Measurements from ENCODE around the gene P3H2.
"Not testable (repeated sequence)": the region's sequence is repeated elsewhere in the genome, so short reads cannot be mapped to it uniquely, and the experiment has no call there.

Gene P3H2

GRCh38 chr3:190079173-190079572 is 41.5 kb downstream of the P3H2 start:
- not testable (repeated sequence) for H3K4me3 ChIP-seq (ENCODE audit: low read depth, low read length); H3K36me3 ChIP-seq (ENCODE audit: control insufficient read depth, insufficient read depth, low read length); H3K9me3 ChIP-seq (ENCODE audit: control insufficient read depth, insufficient read depth, low read length); H3K27me3 ChIP-seq (ENCODE audit: control insufficient read depth, insufficient read depth, low read length); H3K9ac ChIP-seq (ENCODE audit: low read depth, low read length); H3K4me1 ChIP-seq (ENCODE audit: control insufficient read depth, insufficient read depth, low read length)

GRCh38 chr3:190077395-190078045 is 43.2 kb downstream of the P3H2 start:
- H3K27me3 ChIP-seq (ENCODE audit: control insufficient read depth, insufficient read depth, low read length), result no peaks in the 10 kb centered on the region
- H3K9ac ChIP-seq (ENCODE audit: low read depth, low read length), result no peak overlapping the region
- peaks cover 8% of the 10 kb centered on the region for H3K4me1 ChIP-seq (ENCODE audit: control insufficient read depth, insufficient read depth, low read length)
- no peaks in the 10 kb centered on the region for H3K36me3 ChIP-seq (ENCODE audit: control insufficient read depth, insufficient read depth, low read length)
- H3K4me3 ChIP-seq (ENCODE audit: low read depth, low read length), result no peak overlapping the region
- H3K9me3 ChIP-seq (ENCODE audit: control insufficient read depth, insufficient read depth, low read length), result no peaks in the 10 kb centered on the region

- Histone ChIP-seq H3K9ac (ENCODE audit: low read depth, low read length) (no peak overlapping the region), H3K9me3 (ENCODE audit: control insufficient read depth, insufficient read depth, low read length) (no peaks in the 10 kb centered on the region), H3K36me3 (ENCODE audit: control insufficient read depth, insufficient read depth, low read length) (no peaks in the 10 kb centered on the region), H3K4me1 (ENCODE audit: control insufficient read depth, insufficient read depth, low read length) (peaks cover 8% of the 10 kb centered on the region), H3K27me3 (ENCODE audit: control insufficient read depth, insufficient read depth, low read length) (no peaks in the 10 kb centered on the region), H3K4me3 (ENCODE audit: low read depth, low read length) (no peak overlapping the region)
Observed at GRCh38 chr3:190076601-190077394, 43.9 kb downstream of the P3H2 start.

- Histone ChIP-seq H3K27me3 (ENCODE audit: control insufficient read depth, insufficient read depth, low read length) (no peaks in the 10 kb centered on the region), H3K4me3 (ENCODE audit: low read depth, low read length) (no peak overlapping the region), H3K9me3 (ENCODE audit: control insufficient read depth, insufficient read depth, low read length) (no peaks in the 10 kb centered on the region), H3K36me3 (ENCODE audit: control insufficient read depth, insufficient read depth, low read length) (no peaks in the 10 kb centered on the region), H3K4me1 (ENCODE audit: control insufficient read depth, insufficient read depth, low read length) (peaks cover 8% of the 10 kb centered on the region), H3K9ac (ENCODE audit: low read depth, low read length) (no peak overlapping the region)
Observed at GRCh38 chr3:190076136-190076535, 44.6 kb downstream of the P3H2 start.

GRCh38 chr3:190074817-190075216 is 45.9 kb downstream of the P3H2 start:
- no peak overlapping the region for H3K4me3 ChIP-seq (ENCODE audit: low read depth, low read length)
- H3K9ac ChIP-seq (ENCODE audit: low read depth, low read length), result no peak overlapping the region
- no peaks in the 10 kb centered on the region for H3K36me3 ChIP-seq (ENCODE audit: control insufficient read depth, insufficient read depth, low read length)
- no peaks in the 10 kb centered on the region for H3K27me3 ChIP-seq (ENCODE audit: control insufficient read depth, insufficient read depth, low read length)
- peaks cover 8% of the 10 kb centered on the region for H3K4me1 ChIP-seq (ENCODE audit: control insufficient read depth, insufficient read depth, low read length)
- no peaks in the 10 kb centered on the region for H3K9me3 ChIP-seq (ENCODE audit: control insufficient read depth, insufficient read depth, low read length)

- H3K9me3 ChIP-seq (ENCODE audit: control insufficient read depth, insufficient read depth, low read length), result no peaks in the 10 kb centered on the region
- H3K27me3 ChIP-seq (ENCODE audit: control insufficient read depth, insufficient read depth, low read length), result no peaks in the 10 kb centered on the region
- H3K9ac ChIP-seq (ENCODE audit: low read depth, low read length), result no peak overlapping the region
- peaks cover 8% of the 10 kb centered on the region for H3K4me1 ChIP-seq (ENCODE audit: control insufficient read depth, insufficient read depth, low read length)
- H3K4me3 ChIP-seq (ENCODE audit: low read depth, low read length), result no peak overlapping the region
- H3K36me3 ChIP-seq (ENCODE audit: control insufficient read depth, insufficient read depth, low read length), result no peaks in the 10 kb centered on the region
Observed at GRCh38 chr3:190073264-190074008, 47.3 kb downstream of the P3H2 start.

- H3K4me3 ChIP-seq (ENCODE audit: low read depth, low read length), result no peak overlapping the region
- no peak overlapping the region for H3K9ac ChIP-seq (ENCODE audit: low read depth, low read length)
- H3K4me1 ChIP-seq (ENCODE audit: control insufficient read depth, insufficient read depth, low read length), result peaks cover 8% of the 10 kb centered on the region
- no peaks in the 10 kb centered on the region for H3K36me3 ChIP-seq (ENCODE audit: control insufficient read depth, insufficient read depth, low read length)
- H3K27me3 ChIP-seq (ENCODE audit: control insufficient read depth, insufficient read depth, low read length), result no peaks in the 10 kb centered on the region
- H3K9me3 ChIP-seq (ENCODE audit: control insufficient read depth, insufficient read depth, low read length), result no peaks in the 10 kb centered on the region
Observed at GRCh38 chr3:190072856-190073255, 47.8 kb downstream of the P3H2 start.

GRCh38 chr3:190071921-190072320 is 48.8 kb downstream of the P3H2 start:
- H3K27me3 ChIP-seq (ENCODE audit: control insufficient read depth, insufficient read depth, low read length); H3K9me3 ChIP-seq (ENCODE audit: control insufficient read depth, insufficient read depth, low read length); H3K9ac ChIP-seq (ENCODE audit: low read depth, low read length); H3K4me3 ChIP-seq (ENCODE audit: low read depth, low read length); H3K36me3 ChIP-seq (ENCODE audit: control insufficient read depth, insufficient read depth, low read length); H3K4me1 ChIP-seq (ENCODE audit: control insufficient read depth, insufficient read depth, low read length): not testable (repeated sequence)

- H3K9ac ChIP-seq (ENCODE audit: low read depth, low read length), result no peak overlapping the region
- no peaks in the 10 kb centered on the region for H3K9me3 ChIP-seq (ENCODE audit: control insufficient read depth, insufficient read depth, low read length)
- no peaks in the 10 kb centered on the region for H3K27me3 ChIP-seq (ENCODE audit: control insufficient read depth, insufficient read depth, low read length)
- no peaks in the 10 kb centered on the region for H3K36me3 ChIP-seq (ENCODE audit: control insufficient read depth, insufficient read depth, low read length)
- no peaks in the 10 kb centered on the region for H3K4me1 ChIP-seq (ENCODE audit: control insufficient read depth, insufficient read depth, low read length)
- H3K4me3 ChIP-seq (ENCODE audit: low read depth, low read length), result no peak overlapping the region
Observed at GRCh38 chr3:190070622-190071347, 49.9 kb downstream of the P3H2 start.

- Histone ChIP-seq H3K27me3 (ENCODE audit: control insufficient read depth, insufficient read depth, low read length) (no peaks in the 10 kb centered on the region), H3K9me3 (ENCODE audit: control insufficient read depth, insufficient read depth, low read length) (no peaks in the 10 kb centered on the region), H3K4me1 (ENCODE audit: control insufficient read depth, insufficient read depth, low read length) (peaks cover 3% of the 10 kb centered on the region), H3K36me3 (ENCODE audit: control insufficient read depth, insufficient read depth, low read length) (no peaks in the 10 kb centered on the region), H3K9ac (ENCODE audit: low read depth, low read length) (no peak overlapping the region), H3K4me3 (ENCODE audit: low read depth, low read length) (no peak overlapping the region)
Observed at GRCh38 chr3:190065204-190065603, 55.5 kb downstream of the P3H2 start.

GRCh38 chr3:190064659-190065058 is 56.0 kb downstream of the P3H2 start:
- H3K9me3 ChIP-seq (ENCODE audit: control insufficient read depth, insufficient read depth, low read length), result no peaks in the 10 kb centered on the region
- no peak overlapping the region for H3K9ac ChIP-seq (ENCODE audit: low read depth, low read length)
- no peaks in the 10 kb centered on the region for H3K27me3 ChIP-seq (ENCODE audit: control insufficient read depth, insufficient read depth, low read length)
- H3K4me3 ChIP-seq (ENCODE audit: low read depth, low read length), result no peak overlapping the region
- H3K4me1 ChIP-seq (ENCODE audit: control insufficient read depth, insufficient read depth, low read length), result peaks cover 3% of the 10 kb centered on the region
- H3K36me3 ChIP-seq (ENCODE audit: control insufficient read depth, insufficient read depth, low read length), result no peaks in the 10 kb centered on the region
